ENCODE data around the gene ACTN1.

Gene ACTN1

DNA sequence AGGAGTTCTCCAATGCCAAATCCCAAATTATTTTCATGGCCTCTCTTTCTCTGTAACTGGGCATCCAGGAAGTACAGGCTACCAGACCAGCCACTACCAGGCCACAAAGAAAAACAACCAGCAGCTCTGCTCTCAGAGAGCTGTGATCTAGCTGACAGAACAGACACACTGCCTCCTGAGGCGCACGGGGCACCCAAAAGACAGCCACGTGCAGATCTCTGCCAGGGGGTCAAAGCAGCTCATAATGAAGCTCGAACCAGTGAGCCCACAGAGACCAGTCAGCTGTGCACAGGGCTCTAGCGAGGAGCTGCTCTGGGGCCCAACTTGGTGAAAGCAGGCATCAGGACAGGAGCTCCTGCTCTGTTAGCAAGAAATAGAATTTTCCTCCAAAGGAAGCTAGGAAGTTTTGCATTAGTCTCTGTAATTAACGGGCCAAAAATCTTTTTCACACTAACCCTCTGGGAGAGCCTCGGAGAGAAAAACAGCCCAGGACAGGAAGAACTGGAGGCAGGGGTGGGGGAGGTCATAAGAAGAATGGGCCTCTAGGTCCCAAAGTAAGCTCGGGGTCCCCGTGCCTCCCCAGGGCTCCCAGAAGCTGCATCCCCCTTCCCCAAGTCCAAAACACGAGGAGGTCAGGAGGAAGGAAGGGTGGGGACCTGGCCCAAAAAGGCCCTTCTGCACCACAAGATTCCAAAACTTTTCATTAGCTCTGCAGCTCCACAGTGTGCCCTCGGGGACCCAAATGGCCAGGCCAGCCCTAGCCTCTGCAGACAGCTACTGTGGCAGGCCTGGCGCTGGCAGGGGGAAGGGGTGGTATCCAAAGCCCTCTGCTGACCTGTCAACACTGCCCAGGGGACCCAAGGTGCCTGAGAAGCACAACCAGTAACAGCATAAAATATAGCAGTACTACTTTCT is 30.2 kb downstream of the ACTN1 start:
- no peak for DNase-seq

DNA sequence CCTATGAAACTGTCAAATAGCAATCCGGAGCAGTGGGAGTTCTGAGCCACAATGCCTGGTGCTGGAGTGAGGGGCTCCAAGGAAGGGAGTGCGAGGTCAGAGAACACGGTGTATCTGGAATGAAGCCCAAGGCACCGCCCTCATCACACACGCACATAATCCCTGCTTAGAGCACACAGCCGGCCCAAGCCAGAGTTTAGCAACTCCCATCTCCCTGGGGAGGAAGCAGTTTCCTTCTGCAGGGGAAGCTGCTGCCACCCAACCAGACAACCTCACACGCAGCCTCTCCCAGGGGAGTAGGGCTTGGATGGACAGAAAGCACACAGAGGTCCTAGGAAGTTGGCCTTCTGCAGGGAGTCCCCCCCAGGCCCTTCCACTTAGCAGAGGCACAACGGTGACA is 31.3 kb downstream of the ACTN1 start:
- DNase-seq = no peak

- no peak for DNase-seq
These were observed 32.6 kb downstream of the ACTN1 start for GRCh38 chr14:68946489-68946822.

GRCh38 chr14:68945585-68946488 is 33.3 kb downstream of the ACTN1 start:
- no peak for DNase-seq

GRCh38 chr14:68945190-68945584 is 33.9 kb downstream of the ACTN1 start:
- DNase-seq = no peak

GRCh38 chr14:68944162-68944561 is 34.9 kb downstream of the ACTN1 start:
- DNase-seq = no peak

- DNase-seq = no peak
These were observed 36.0 kb downstream of the ACTN1 start for GRCh38 chr14:68943107-68943506.

GRCh38 chr14:68942296-68943035 is 36.6 kb downstream of the ACTN1 start:
- no peak for DNase-seq

- DNase-seq = no peak
These were observed 37.3 kb downstream of the ACTN1 start for GRCh38 chr14:68941820-68942219.

GRCh38 chr14:68940614-68941185 is 38.4 kb downstream of the ACTN1 start:
- DNase-seq = no peak

- no peak for DNase-seq
These were observed 39.0 kb downstream of the ACTN1 start for GRCh38 chr14:68939893-68940613.

- DNase-seq = no peak
These were observed 39.8 kb downstream of the ACTN1 start for GRCh38 chr14:68939181-68939892.

- no peak for DNase-seq
These were observed 40.6 kb downstream of the ACTN1 start for GRCh38 chr14:68938271-68939150.

DNA sequence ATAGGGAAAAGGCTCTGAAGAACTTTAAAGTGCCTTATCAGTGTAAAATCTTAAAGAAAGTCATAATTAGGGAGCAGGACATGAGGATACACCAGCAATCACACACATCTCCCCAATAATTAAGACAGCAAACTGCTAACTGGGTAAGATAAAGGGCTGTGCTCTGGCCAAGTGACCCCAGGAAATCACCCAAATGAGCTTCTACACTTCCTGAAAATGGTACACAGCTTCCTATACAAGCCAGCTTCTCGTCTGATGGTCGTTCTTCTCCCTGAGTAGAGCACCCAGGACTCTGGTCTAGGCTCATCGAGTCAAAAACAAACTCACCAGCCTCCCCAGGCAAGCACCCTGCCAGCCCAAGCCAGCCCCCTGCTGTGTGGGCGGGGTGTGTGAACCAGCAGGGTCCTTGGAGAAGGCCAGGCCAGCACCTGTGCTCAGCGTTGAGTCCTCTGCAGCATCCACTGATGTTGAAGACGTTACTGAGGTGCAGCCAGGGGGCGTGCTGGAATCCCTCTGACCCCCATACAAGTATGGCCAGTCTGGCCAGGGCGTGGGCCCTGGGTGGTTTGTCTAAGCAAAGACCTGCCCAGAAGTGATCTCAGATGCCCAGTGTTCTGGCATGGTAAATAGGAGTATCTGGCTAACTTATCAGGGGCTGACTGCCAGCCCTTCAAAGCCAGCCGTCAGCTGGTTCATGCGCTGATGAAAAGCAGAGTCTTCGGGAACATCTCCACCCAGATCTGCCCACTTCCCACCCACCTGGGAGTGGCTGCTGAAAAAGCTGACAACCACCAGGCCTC is 41.4 kb downstream of the ACTN1 start:
- no peak for DNase-seq

GRCh38 chr14:68936980-68937379 is 42.1 kb downstream of the ACTN1 start:
- no peak for DNase-seq

DNA sequence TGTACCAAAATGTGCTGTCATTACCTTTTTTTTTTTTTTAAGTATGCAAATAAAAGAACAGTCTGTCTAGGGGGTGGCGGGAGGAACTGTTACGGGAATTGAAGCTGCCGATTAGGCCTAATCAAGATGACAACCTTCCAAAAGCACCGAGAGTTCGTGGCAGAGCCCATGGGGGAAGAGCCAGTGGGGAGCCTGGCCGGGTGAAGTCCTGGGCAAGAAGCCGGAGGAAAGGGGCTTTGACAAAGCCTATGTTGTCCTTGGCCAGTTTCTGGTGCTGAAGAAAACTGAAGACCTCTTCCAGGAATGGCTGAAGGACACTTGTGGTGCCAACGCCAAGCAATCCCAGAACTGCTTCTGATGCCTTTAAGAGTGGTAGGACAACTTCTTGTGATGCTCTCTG is 42.6 kb downstream of the ACTN1 start:
- DNase-seq = no peak

DNA sequence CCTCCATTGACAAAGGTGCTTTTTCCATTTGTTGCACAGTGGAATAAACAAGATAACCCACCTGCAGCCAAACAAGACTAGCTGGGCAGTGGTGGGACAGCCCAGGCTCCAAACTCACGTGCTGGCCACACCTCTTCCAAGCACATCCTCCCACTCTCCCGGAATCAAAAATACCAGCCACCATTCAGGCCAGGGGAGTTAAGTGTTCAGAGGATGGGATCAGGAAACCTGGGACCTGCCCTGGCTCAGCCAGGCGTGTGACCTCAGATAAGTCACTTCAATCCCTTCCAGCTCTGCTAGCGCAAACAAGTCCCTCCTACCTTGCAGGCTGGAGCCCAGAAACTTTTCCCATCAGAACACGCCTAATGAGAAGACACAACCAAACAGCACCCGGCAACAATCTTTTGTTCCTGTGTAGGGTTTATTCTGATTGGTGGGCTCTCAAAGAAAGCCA is 43.3 kb downstream of the ACTN1 start:
- no peak for DNase-seq

DNA sequence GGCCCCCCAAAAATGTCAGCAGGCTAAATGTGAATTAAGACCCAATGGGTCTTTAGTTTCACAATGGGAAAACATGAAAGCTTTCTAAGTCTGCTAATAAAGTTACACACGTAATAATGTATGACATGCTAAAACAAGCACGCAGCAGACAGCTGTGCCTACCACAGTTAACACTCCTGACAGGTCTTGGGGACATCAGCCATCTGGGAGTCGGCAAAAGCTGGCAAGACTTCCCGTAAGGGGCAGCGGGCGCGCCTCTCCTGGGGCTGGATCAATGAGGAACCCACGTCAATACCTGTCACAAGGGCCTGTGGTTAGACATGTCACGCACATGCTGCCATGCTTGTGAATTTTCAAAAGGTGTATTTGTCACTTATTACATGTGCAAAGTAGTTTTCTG is 45.0 kb downstream of the ACTN1 start:
- DNase-seq = no peak

DNA sequence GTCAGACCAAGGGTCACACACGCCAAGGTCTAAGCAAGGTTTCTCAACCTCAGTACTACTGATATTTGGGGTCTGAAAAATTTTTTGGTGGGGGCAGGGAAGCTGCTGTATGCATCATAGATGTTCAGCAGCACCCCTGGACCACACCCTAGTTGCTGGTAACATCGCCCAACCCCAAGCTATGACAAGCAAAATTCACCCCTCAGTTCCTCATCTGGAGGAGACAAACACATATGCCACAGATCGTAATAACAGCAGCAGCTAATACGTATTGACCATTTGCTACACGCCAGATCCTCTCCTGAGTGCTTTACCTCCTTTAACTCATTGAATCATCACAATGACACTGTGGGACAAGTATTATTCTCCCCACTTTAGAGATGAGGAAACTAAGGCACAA is 46.4 kb downstream of the ACTN1 start:
- DNase-seq = no peak

GRCh38 chr14:68932231-68932630 is 46.9 kb downstream of the ACTN1 start:
- DNase-seq = no peak

All from DMS 273 treated with DMSO at 0.1 percent for 48 hours (cell line).